SK-MEL-5 (cell line): ENCODE data around the gene EXOG. TPM values are rescaled to one million over a fixed set of nuclear protein-coding genes. Genes with fewer than 3 reads are reported as not detected.

Experiments
- DNase-seq: peaks from one replicate; pipeline ENCODE4 v3.0.0-alpha.2; 2016; ENCODE audit warnings: low read depth, low spot score
- in situ Hi-C: cut with HindIII; loops from 2 replicates; pipeline ENCODE4 v1.10.0; 2016; ENCODE audit warnings: low sequenced_read_pairs, high pct_unique_total_duplicates, low pct_unique_long_range_greater_than_20kb
- total RNA-seq: library from RNA; depleted of rRNA; stranded (reverse); fragments of >200 nt; shearing (Covaris generic); gene quantifications from 2 replicates; pipeline ENCODE4 v1.2.3, GENCODE V29; 2014

Gene EXOG
- total RNA-seq, 1 experiment from 2014 or later = 6.1 TPM

DNA sequence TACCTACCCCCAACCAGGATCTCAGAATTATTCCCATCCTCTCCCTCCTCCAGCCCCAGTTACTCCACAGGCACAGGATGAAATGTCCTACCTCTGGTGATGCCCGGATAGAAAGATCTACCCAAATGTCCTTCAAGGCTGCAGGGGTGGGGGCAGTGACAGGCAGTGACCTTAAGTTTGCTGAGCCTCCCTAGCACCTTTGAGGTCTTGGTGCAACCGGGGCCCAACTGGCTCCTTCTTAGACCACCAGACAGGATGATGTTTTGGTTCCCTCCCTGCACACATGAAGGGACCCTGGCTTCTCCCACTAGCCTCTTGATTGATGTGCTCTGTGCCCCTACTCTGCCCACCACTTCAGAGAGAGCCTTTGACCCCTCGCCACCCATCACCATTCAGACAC is 36.4 kb downstream of the EXOG start:
- in situ Hi-C loops = no loop called here
- DNase-seq = no peak

DNA sequence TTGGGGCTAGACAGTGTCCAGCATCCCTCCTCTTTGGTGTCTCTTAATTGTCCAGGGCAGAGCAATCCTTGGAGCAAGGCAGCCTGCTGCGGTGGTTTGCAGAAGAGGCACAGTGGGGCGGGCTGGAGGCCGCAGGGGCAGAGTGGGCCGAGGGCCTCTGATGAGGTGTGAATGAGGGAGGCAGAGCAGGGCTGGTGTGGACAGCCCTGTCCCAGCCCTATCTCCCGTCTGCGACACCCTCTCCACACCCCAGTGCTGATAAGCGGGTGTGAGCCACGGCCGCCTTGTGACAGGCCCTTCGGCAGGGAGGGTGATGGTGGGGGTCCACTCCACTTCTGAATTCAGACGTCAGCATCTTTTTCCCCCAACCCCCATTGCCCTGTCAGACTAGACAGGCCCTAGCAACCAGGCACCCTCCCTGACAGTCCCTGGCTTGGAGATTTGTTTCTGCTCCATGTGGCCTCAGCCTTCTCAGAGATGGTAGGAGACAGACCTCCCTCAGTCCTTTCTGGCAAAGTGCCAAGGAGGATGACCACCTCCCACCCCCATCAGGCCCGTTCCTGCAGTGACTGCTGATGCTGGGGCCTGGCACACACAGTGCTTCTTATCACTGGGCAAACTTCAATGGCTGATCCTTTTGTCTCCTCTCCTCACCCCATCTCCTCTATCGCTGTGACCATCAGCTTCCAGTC is 37.3 kb downstream of the EXOG start:
- in situ Hi-C loops = no loop called here
- DNase-seq = no peak

DNA sequence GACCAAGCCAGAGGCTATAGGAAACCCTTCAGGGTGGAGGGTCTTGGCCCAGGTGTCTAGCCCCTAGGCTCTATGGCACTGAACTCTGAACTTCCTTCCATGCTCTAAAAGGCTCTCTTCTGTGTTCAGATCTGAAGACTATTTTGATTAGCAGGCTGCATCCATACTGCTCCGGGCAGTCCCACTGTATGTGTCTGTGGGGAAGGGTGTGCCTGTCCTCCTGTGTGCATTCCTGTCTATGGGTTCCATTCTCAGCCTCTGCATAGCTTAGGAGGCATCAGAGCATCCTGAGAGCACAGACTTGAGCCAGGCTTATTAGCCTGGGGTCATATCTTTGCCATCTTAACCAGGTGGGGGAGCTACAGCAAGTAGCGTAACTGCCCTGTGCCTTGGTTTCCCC is 38.0 kb downstream of the EXOG start:
- DNase-seq = no peak
- in situ Hi-C loops = no loop called here

DNA sequence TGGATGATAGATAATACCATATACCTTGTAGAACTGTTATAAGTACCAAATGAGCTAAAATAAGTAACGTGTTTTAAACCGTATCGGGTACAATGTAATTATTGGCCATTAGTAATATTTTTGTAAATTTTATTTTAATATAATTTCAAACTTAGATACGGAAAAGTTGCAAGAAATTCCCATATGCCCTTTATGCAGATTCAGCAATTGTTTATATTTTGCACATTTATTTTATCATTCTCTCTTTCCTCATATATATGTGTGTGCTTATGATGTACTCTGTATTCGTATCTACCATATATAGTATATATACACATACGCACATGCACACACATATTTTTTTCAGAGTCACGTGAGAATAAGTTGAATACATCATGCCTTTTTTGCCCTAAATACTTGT is 38.5 kb downstream of the EXOG start:
- in situ Hi-C loops = no loop called here
- no peak for DNase-seq

DNA sequence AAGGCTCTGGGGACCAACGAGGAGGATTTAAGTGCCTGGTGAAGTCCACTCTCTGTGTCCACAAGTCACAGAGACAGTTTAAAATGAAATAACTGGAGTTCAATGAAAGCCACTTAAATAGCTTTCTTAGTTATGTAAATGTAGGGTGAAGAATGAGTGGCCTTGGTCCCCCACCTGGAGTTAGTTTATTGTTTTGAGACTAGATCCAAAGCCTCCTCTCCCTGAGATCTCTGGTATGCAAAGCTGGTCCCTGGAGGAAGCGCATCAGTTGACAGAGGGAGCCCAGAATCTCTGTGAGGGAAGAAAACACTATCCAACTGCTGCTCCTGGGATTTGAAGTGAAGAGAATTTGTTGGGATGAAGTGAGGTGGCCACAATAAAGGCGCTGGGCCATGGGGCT is 40.5 kb downstream of the EXOG start:
- no peak for DNase-seq
- in situ Hi-C loops = no loop called here

DNA sequence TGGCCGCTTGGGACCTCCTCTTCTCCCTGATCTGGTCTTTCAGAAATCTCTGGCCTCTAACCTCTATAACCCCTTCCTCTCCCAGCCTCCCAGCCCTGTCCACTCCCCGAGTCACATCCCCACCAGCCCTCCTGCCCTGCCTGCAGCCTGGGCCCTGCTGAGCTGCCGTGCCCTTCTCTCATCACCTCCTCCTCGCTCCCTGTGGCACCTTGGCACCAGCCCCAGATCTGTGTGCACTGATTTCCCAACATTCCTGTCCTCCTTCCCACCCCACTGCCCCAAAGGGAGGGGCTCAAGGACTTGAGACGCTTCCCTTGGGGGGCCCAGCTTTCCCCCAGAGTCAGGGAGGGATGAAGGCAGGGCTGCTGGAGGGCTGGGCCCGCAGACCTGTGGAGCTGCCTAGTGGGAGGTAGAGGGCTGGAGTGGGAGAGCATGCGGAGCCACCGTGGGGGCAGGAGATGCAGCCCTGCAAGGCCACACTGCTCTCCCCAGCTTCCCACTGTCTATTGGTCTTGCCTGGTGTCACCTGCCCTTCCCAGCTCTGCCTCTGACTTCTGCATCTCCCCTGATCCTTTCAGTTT is 42.7 kb downstream of the EXOG start:
- in situ Hi-C loops = no loop called here
- no peak for DNase-seq

DNA sequence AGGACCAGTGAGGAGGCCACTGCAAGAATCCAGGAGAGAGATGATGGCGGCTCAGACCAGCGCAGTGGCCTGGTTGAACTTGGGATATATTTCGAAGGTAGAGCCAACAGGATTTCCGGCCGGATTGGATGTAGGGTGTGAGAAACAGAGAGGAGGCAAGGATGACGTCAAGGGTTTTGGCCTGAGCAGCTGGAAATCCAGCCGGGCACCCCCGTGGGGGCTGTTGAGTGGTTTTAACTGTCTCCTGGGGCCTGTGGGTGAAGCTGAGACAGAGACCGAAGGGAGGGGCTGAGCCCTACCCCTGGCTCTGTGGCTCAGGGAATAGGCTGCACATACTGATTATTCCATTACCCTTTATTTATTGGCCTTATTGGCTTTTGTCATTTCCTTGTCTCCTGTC is 45.7 kb downstream of the EXOG start:
- in situ Hi-C loops = no loop called here
- DNase-seq = no peak

DNA sequence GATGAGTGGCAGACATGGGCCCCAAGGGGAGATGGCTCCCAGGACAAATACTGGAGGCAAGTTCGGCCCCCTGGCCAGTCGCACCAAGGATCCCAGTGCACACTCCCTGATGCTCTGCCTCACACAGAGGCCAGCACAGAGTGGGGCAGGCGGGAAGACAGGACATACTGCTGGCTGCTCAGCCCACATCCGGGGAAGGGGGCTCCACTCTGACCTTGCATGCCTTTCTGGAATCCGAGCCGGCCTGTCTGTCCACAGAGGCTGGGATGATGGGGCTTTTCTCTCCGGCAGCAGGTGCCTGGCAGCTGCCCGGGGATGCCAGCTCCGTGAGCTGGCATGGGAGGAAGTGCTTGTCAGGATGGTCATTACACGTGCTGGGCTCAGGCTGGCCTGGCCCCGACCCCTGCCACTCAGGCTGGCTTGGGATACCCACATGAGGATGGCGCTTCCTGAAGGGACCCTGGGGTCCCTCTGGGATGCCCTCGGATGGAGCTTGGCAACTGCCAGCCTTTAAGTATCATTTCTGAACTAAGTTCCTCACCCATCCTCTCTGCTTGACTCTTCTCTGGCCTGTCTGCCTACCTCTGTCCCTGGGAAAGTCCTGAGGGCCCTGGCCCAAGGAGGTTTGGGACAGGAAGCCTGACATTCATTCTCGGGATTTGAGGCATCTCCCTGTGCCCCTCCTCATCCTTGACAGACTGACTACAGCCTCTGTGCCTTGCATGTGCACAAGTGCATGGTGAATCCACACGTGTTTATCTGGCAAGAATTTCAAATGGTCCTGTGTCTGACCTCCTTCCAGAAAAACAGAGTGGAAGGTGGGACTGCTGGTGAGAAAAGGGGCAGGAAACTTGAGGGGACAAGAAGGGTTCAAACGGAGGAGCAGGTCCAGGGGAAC is 46.5 kb downstream of the EXOG start:
- no peak for DNase-seq
- in situ Hi-C loops = no loop called here

DNA sequence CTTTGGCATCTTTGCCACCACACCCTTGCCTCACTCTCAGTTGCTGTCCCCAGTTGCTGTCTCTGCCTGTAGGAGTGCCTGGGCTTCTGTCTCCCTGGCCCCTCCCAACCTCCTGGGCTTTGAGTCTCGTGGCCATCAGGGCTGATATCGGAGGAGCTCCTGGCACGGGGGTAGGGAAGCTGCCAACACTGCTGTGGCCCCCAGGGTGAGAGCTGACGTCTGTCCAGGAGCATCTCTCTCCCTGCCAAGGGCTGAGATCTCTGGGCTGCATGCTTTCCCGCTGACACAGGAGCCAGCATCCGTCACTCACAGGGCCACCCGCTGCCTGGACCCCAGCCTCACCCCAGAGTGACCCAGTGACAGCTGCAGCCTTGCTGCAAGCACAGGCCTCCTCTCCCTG is 47.4 kb downstream of the EXOG start:
- no peak for DNase-seq
- in situ Hi-C loops = no loop called here

DNA sequence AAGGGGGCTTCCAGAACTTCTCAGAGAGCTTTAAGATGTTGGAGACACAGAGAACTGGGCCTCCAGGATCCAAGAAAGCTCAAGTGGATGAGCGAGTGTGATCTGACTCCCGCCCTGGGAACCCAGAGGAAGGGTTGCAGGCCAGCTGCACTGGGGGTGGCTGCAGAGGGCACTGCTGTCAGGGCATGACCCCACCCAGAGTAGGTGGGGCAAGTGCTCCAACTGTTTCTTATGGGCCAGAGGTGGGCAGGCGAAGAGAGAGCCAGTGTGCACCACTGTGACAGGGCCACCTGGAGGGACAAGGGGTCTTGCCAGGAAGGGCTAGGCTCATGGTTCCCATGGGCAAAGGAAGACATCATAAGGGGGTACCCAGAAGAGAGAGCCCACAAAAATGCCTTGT is 48.8 kb downstream of the EXOG start:
- in situ Hi-C loops = no loop called here
- no peak for DNase-seq

DNA sequence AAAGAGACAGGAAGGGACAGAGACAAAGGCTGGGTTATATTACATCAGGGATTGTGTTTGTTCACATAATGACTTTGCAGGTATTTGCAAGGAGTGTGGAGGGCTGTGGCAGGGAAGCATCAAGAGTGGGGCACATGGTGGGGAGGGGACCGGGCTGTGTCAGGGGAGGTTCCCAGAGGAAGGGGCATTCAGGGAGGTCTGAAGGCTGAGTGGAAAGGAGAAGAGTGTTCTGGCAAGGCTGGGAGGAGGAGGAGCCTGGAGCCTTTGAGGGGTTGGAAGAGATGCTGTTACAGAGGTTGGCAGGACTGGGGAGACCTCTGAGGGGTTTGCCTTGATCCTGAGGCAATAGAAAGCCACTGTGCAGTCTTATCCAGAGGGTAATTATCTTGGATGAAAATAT is 49.4 kb downstream of the EXOG start:
- DNase-seq = no peak
- in situ Hi-C loops = no loop called here

DNA sequence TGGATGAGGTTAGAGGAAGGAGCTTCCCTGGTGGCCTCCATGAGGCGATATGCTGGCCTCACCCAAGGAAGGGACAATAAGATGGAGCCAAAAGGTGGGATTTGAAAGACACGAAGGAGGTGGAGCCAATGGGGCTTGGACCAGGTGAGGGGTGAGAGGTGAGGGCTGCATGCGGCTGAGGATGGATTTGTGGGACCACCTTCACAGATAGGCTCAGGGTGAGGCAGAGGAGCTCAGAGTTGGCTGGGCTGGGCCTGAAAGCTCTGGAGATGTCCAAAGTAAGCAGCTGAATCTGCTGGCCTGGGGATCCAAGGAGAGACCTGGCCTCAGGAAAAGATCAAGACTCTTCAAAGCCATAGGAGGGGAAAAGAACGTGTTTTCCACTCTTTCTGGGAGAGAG is 49.8 kb downstream of the EXOG start:
- DNase-seq = no peak
- in situ Hi-C loops = no loop called here

DNA sequence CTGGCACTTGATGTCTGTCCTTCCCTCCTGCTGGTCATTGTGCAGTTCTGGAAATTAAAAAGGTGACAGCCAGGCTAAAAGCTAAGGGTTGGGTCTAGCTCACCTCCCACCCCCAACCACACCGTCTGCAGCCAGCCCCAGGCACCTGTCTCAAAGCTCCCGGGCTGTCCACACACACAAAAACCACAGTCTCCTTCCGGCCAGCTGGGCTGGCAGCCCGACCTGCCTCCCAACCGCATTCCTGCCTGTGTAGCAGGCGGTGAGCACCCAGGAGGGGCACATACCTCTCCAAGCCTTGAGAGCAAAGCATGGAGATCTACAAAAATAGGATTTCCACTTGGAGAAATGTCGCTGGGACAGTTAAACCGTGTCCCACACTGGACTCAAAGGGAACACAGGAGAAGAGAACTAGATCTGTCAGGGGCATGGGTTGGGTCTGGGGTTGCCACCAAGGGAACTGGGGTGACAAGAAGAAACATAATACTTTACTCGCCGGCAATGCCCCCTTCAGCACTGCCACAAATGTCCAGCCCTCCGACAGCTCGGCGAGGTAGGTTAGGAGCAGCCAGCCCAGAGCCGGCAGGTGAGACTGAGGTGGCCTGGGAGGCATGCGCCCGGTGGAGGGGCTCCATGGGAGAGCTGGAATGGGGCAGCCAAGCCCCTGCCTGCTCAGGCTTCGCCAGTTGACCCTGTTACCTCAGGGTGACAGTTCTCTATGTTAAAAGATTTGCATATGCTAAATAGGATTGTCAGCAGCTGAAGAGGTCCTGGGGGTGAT is 52.2 kb downstream of the EXOG start:
- in situ Hi-C loops = no loop called here

DNA sequence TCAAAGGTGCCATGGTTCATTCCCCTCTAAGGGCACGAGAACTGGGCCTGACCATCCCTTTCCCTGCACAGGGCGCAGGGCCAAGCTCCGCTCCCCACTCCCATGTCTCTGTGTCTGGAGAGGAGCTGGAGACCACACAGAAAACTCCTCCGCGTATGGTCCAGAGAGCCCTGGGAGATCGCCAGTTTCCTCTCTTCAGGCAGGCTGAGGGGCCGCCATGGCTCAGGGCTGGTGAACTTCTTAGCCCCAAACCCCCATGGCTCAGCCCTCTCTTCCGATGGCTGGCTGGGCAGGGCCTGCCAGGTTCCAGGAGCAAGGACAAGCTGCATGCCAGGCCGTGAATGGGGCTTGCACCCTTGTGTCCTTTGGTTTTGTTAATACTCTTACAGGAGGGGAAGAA is 52.9 kb downstream of the EXOG start:
- no peak for DNase-seq
- in situ Hi-C loops = no loop called here

More for the DNA sequence above, 52.2 kb downstream of the EXOG start:
- no peak for DNase-seq

DNA sequence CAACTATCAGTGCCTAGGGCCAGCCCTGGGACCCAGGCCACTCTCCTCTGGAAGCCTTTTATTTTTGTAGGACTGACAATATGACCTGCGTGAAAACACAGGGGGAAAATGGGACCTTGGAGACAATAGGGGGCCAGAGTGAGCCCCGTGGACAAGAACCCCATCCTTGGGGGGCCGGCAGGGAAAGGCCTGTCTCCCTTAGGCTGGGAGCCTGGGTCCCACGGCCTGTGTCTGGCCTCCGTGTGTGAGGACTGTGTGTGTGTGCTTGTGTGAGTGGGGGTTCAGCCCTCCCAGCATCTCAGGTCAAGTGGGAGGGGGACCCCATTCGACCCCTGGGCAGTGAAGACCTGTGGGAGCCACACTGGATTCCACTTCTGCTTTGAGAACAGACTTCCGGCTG is 53.3 kb downstream of the EXOG start:
- DNase-seq = no peak
- in situ Hi-C loops = no loop called here

DNA sequence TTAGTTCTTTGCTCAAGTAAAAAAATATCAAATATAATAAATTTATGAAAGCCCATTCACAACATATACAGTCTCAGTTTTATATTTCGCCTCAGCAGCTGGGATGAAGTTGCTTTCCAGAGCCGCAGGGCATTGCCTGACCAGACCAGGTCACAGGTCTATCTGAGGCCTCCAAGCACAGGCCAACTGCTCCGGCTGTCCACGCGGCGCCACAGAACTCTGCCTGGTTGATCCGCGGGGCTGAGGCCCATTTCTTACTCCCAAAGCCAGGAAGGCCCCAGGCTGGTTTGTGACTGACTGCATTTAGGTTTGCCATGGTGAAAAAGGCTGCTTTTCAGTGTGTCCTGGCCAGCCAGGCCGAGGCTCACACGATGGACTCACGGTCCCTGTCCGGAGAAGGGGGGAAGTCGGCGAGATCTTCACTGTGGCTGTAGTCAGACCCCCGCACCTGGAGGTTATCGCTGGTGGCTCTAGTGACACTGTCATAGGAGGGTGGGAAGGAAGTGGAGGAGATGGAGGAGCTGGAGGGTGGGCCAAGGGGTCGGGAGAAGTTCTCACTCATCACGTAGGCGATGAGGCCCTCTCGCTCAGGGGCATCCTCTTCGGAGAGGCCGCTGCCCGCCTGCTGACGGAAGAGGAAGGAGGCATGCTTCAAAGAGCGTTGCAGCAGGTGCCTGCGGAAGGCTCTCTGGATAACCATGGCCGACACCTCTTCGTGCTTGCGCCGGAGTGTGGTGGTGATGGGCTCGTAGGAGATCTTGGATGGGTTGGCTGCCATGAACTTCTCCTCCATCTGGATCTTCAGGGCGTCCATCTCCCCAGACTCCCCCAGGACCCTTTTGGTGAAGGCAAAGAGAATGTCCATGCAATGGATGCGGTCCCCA is 54.1 kb downstream of the EXOG start:
- DNase-seq = no peak
- in situ Hi-C loops = no loop called here
